ENCODE data around the gene KLF15.

Gene KLF15

GRCh38 chr3:126309861-126310655 is 47.1 kb downstream of the KLF15 start:
- no peaks in the 10 kb centered on the region for H3K9me2 ChIP-seq (replicated peaks; ENCODE audit: control insufficient read depth, low read length)
- H3K36me3 ChIP-seq (ENCODE audit: control insufficient read depth, low read length): no peaks in the 10 kb centered on the region
- no peaks in the 10 kb centered on the region for H4K20me1 ChIP-seq (ENCODE audit: control insufficient read depth, insufficient read depth, low read depth, low read length)
- no peaks in the 10 kb centered on the region for H3K27me3 ChIP-seq (ENCODE audit: control insufficient read depth, low read length)
- H3K79me2 ChIP-seq (ENCODE audit: control insufficient read depth, low read length): no peaks in the 10 kb centered on the region
- H3F3A ChIP-seq (ENCODE audit: control insufficient read depth, insufficient read depth): no peaks in the 10 kb centered on the region
- no peaks in the 10 kb centered on the region for H3K9me3 ChIP-seq (ENCODE audit: control insufficient read depth, insufficient read depth, low read length)
- no peak overlapping the region for H3K4me2 ChIP-seq (ENCODE audit: low read length)
- no peak overlapping the region for H3K27ac ChIP-seq (ENCODE audit: low read depth, low read length)
- H3K4me3 ChIP-seq (ENCODE audit: low read length): no peak overlapping the region
- peaks cover 15% of the 10 kb centered on the region for H3K4me1 ChIP-seq (ENCODE audit: control insufficient read depth, low read length)
- TF ChIP-seq CTCF (IDR thresholded peaks at IDR 0.05; ENCODE audit: low read depth, low read length, poor library complexity, severe bottlenecking) (no peak), EZH2phosphoT487 (IDR thresholded peaks at IDR 0.05; ENCODE audit: borderline replicate concordance, low read length) (no peak)

- Histone ChIP-seq H3K27me3 (ENCODE audit: control insufficient read depth, low read length) (no peaks in the 10 kb centered on the region), H3K79me2 (ENCODE audit: control insufficient read depth, low read length) (no peaks in the 10 kb centered on the region), H3K4me2 (ENCODE audit: low read length) (no peak overlapping the region), H3K27ac (ENCODE audit: low read depth, low read length) (no peak overlapping the region), H3K4me3 (ENCODE audit: low read length) (no peak overlapping the region), H3K36me3 (ENCODE audit: control insufficient read depth, low read length) (no peaks in the 10 kb centered on the region), H3K9me2 (replicated peaks; ENCODE audit: control insufficient read depth, low read length) (no peaks in the 10 kb centered on the region), H3K4me1 (ENCODE audit: control insufficient read depth, low read length) (peaks cover 14% of the 10 kb centered on the region), H4K20me1 (ENCODE audit: control insufficient read depth, insufficient read depth, low read depth, low read length) (no peaks in the 10 kb centered on the region), H3F3A (ENCODE audit: control insufficient read depth, insufficient read depth) (no peaks in the 10 kb centered on the region), H3K9me3 (ENCODE audit: control insufficient read depth, insufficient read depth, low read length) (peaks cover 7% of the 10 kb centered on the region; the same call in 1 of the 2 replicates)
- TF ChIP-seq CTCF (IDR thresholded peaks at IDR 0.05; ENCODE audit: low read depth, low read length, poor library complexity, severe bottlenecking) (no peak), EZH2phosphoT487 (IDR thresholded peaks at IDR 0.05; ENCODE audit: borderline replicate concordance, low read length) (no peak)
Measured at GRCh38 chr3:126309165-126309564, 48.0 kb downstream of the KLF15 start.

- no peaks in the 10 kb centered on the region for H3K79me2 ChIP-seq (ENCODE audit: control insufficient read depth, low read length)
Measured at GRCh38 chr3:126308394-126309125, 48.6 kb downstream of the KLF15 start.

More at GRCh38 chr3:126308394-126309125, 48.6 kb downstream of the KLF15 start:
- Histone ChIP-seq H3K4me3 (ENCODE audit: low read length) (no peak overlapping the region), H3K4me1 (ENCODE audit: control insufficient read depth, low read length) (peaks cover 8% of the 10 kb centered on the region), H3K27ac (ENCODE audit: low read depth, low read length) (no peak overlapping the region), H3K9me2 (replicated peaks; ENCODE audit: control insufficient read depth, low read length) (no peaks in the 10 kb centered on the region), H3K36me3 (ENCODE audit: control insufficient read depth, low read length) (no peaks in the 10 kb centered on the region), H3K9me3 (ENCODE audit: control insufficient read depth, insufficient read depth, low read length) (peaks cover 11% of the 10 kb centered on the region; the same call in 1 of the 2 replicates), H4K20me1 (ENCODE audit: control insufficient read depth, insufficient read depth, low read depth, low read length) (no peaks in the 10 kb centered on the region), H3K4me2 (ENCODE audit: low read length) (no peak overlapping the region), H3F3A (ENCODE audit: control insufficient read depth, insufficient read depth) (no peaks in the 10 kb centered on the region), H3K27me3 (ENCODE audit: control insufficient read depth, low read length) (no peaks in the 10 kb centered on the region)
- TF ChIP-seq CTCF (IDR thresholded peaks at IDR 0.05; ENCODE audit: low read depth, low read length, poor library complexity, severe bottlenecking) (no peak), EZH2phosphoT487 (IDR thresholded peaks at IDR 0.05; ENCODE audit: borderline replicate concordance, low read length) (no peak)
